ENCODE data around the gene CPLX4. TPM values are rescaled to one million over a fixed set of nuclear protein-coding genes. Genes with fewer than 3 reads are reported as not detected.

Gene CPLX4
- total RNA-seq = not detected in 2 replicates

- no peak for DNase-seq (ENCODE audit: low read depth)
- no peak for TF ChIP-seq CTCF (IDR thresholded peaks at IDR 0.05; ENCODE audit: insufficient read depth, low read length, severe bottlenecking)
- H3K4me3 ChIP-seq (ENCODE audit: low read depth, low read length) = no peak within 1 kb of the TSS
- no peaks in the 10 kb centered on the region for H3K36me3 ChIP-seq (ENCODE audit: control insufficient read depth, insufficient read depth, low read length)
- no peak for FAIRE-seq
- H3K27me3 ChIP-seq (ENCODE audit: control insufficient read depth, insufficient read depth, low read length) = peaks cover 2% of the 10 kb centered on the region
These were observed at the start of gene CPLX4 for GRCh38 chr18:59318460-59319050. CPLX4 (minus strand) TSS chr18:59318649; CDS start chr18:59318462, 187 bp downstream.

GRCh38 chr18:59360381-59360780, 41.9 kb upstream of the CPLX4 start:
- FAIRE-seq = no peak
- no peak for DNase-seq (ENCODE audit: low read depth)
- Histone ChIP-seq H3K27me3 (ENCODE audit: control insufficient read depth, insufficient read depth, low read length) (no peaks in the 10 kb centered on the region), H3K36me3 (ENCODE audit: control insufficient read depth, insufficient read depth, low read length) (no peaks in the 10 kb centered on the region), H3K4me3 (ENCODE audit: low read depth, low read length) (no peak overlapping the region)
- no peak for TF ChIP-seq CTCF (IDR thresholded peaks at IDR 0.05; ENCODE audit: insufficient read depth, low read length, severe bottlenecking)

- no peak for TF ChIP-seq CTCF (IDR thresholded peaks at IDR 0.05; ENCODE audit: insufficient read depth, low read length, severe bottlenecking)
- FAIRE-seq = no peak
- Histone ChIP-seq H3K27me3 (ENCODE audit: control insufficient read depth, insufficient read depth, low read length) (no peaks in the 10 kb centered on the region), H3K4me3 (ENCODE audit: low read depth, low read length) (peak overlapping the region; percentile 86), H3K36me3 (ENCODE audit: control insufficient read depth, insufficient read depth, low read length) (no peaks in the 10 kb centered on the region)
- DNase-seq (ENCODE audit: low read depth) = no peak
These were observed 41.1 kb upstream of the CPLX4 start for GRCh38 chr18:59359576-59359952.

GRCh38 chr18:59358712-59359575, 40.5 kb upstream of the CPLX4 start, which contains the start of gene LMAN1:
LMAN1 (minus strand) TSS chr18:59359265; CDS start chr18:59359244, 21 bp downstream.
- no peaks in the 10 kb centered on the region for H3K36me3 ChIP-seq (ENCODE audit: control insufficient read depth, insufficient read depth, low read length)
- DNase-seq (ENCODE audit: low read depth) (peak; percentile 77), FAIRE-seq (no peak)
- peak within 1 kb of the TSS; percentile 86 for H3K4me3 ChIP-seq (ENCODE audit: low read depth, low read length)
- TF ChIP-seq CTCF (IDR thresholded peaks at IDR 0.05; ENCODE audit: insufficient read depth, low read length, severe bottlenecking) = no peak
- H3K27me3 ChIP-seq (ENCODE audit: control insufficient read depth, insufficient read depth, low read length) = no peaks in the 10 kb centered on the region

GRCh38 chr18:59358414-59358711, 39.9 kb upstream of the CPLX4 start:
- Histone ChIP-seq H3K36me3 (ENCODE audit: control insufficient read depth, insufficient read depth, low read length) (no peaks in the 10 kb centered on the region), H3K4me3 (ENCODE audit: low read depth, low read length) (peak overlapping the region; percentile 86), H3K27me3 (ENCODE audit: control insufficient read depth, insufficient read depth, low read length) (no peaks in the 10 kb centered on the region)
- no peak for TF ChIP-seq CTCF (IDR thresholded peaks at IDR 0.05; ENCODE audit: insufficient read depth, low read length, severe bottlenecking)
- DNase-seq (ENCODE audit: low read depth) (no peak), FAIRE-seq (no peak)
